Adrenal gland (tissue), 5 donors: ENCODE results near the gene ATP2C1.

ENCODE experiments used
- CTCF ChIP-seq, 6 experiments: fragments of 450-650 bp in 4 of 6; fragments of 200-600 bp in 2 of 6; sonication (generic) in 1 of 6; IDR thresholded peaks; 1 replicate in 5 of 6; 2 replicates in 1 of 6; pipeline versions ENCODE4 v1.5.1 to v1.8.0; 2016 to 2021; ENCODE audit warnings: antibody characterized with exemption in 6 of 6, mild to moderate bottlenecking in 2 of 6, moderate library complexity in 1 of 6
- POLR2A ChIP-seq, 2 donors: fragments of 450-650 bp; IDR thresholded peaks; one replicate each; pipeline ENCODE4 v1.6.1; 2017; ENCODE audit warnings: antibody characterized with exemption in 2 of 2, mild to moderate bottlenecking in 2 of 2, moderate library complexity in 1 of 2
- donor health status: DM: no; HTN: no; CAD: no.

GRCh38 chr3:131018970-131019369, 125.1 kb downstream of the ATP2C1 start:
- TF ChIP-seq CTCF (IDR thresholded peaks at IDR 0.05) (no peak), POLR2A (IDR thresholded peaks at IDR 0.05) (no peak)
